Neuronal stem cell (in vitro differentiated cells): ENCODE results near the gene FAM185A.

Experiments used
- DNase-seq: peaks from one replicate; pipeline ENCODE4 v3.0.0-alpha.2; 2013; ENCODE audit warnings: low spot score
- H2AFZ ChIP-seq: one replicate; pipeline ENCODE4 v1.6.1; 2013; ENCODE audit warnings: mild to moderate bottlenecking, low read length, inconsistent platforms
- H2AK5ac ChIP-seq: 2 replicates; pipeline ENCODE4 v1.6.1; 2013; ENCODE audit warnings: low read depth, mild to moderate bottlenecking, inconsistent platforms, low read length, moderate library complexity, mixed read lengths
- H2BK120ac ChIP-seq: 2 replicates; pipeline ENCODE4 v1.6.1; 2013; ENCODE audit warnings: low read depth, mild to moderate bottlenecking, inconsistent platforms, low read length, moderate library complexity, mixed read lengths
- H2BK12ac ChIP-seq: one replicate; pipeline ENCODE4 v1.6.1; 2013; ENCODE audit warnings: low read length, inconsistent platforms
- H2BK15ac ChIP-seq: 2 replicates; pipeline ENCODE4 v1.6.1; 2013; ENCODE audit warnings: mild to moderate bottlenecking, low read length, inconsistent platforms, mixed read lengths
- H2BK5ac ChIP-seq: one replicate; pipeline ENCODE4 v1.6.1; 2013; ENCODE audit warnings: inconsistent platforms, mild to moderate bottlenecking, low read length, moderate library complexity
- H3K14ac ChIP-seq: one replicate; pipeline ENCODE4 v1.6.1; 2013; ENCODE audit warnings: low read length, inconsistent platforms
- H3K18ac ChIP-seq: 2 replicates; pipeline ENCODE4 v1.6.1; 2013; ENCODE audit warnings: low read length, inconsistent platforms
- H3K23ac ChIP-seq: 2 replicates; pipeline ENCODE4 v1.6.1; 2013; ENCODE audit warnings: low read depth, mild to moderate bottlenecking, mixed read lengths, low read length, inconsistent platforms; ENCODE audit not compliant: poor library complexity
- H3K27ac ChIP-seq: replicated peaks from 3 replicates; pipeline ENCODE4 v1.5.1; 2013; ENCODE audit warnings: low read length, inconsistent platforms
- H3K27me3 ChIP-seq, 3 experiments: 2 replicates each; pipeline ENCODE4 v1.6.1; 2013; ENCODE audit warnings: low read length in 3 of 3, mild to moderate bottlenecking in 2 of 3, inconsistent platforms in 1 of 3, low read depth in 1 of 3, mixed read lengths in 1 of 3, moderate library complexity in 1 of 3; ENCODE audit not compliant: control insufficient read depth in 3 of 3, insufficient read depth in 3 of 3
- H3K36me3 ChIP-seq, 2 donors: replicated peaks in 1 of 2; 2 replicates each; pipeline ENCODE4 v1.6.1; 2013; ENCODE audit warnings: low read length in 2 of 2; ENCODE audit not compliant: control insufficient read depth in 2 of 2, insufficient read depth in 2 of 2
- H3K4ac ChIP-seq: 2 replicates; pipeline ENCODE4 v1.6.1; 2013; ENCODE audit warnings: inconsistent platforms, mild to moderate bottlenecking, low read length, moderate library complexity
- H3K4me1 ChIP-seq, 2 donors: 1 replicate in 1 of 2; 2 replicates in 1 of 2; pipeline ENCODE4 v1.6.1; 2013; ENCODE audit warnings: low read length in 2 of 2, low read depth in 1 of 2; ENCODE audit not compliant: control insufficient read depth in 2 of 2, insufficient read depth in 1 of 2
- H3K4me2 ChIP-seq: one replicate; pipeline ENCODE4 v1.6.1; 2013; ENCODE audit warnings: mild to moderate bottlenecking, low read length, inconsistent platforms; ENCODE audit not compliant: insufficient read depth, poor library complexity, severe bottlenecking
- H3K4me3 ChIP-seq, 2 donors: 2 replicates each; pipeline ENCODE4 v1.5.1; 2013; ENCODE audit warnings: low read length in 2 of 2, mild to moderate bottlenecking in 2 of 2, inconsistent platforms in 1 of 2, moderate library complexity in 1 of 2
- H3K79me1 ChIP-seq: one replicate; pipeline ENCODE4 v1.6.1; 2013; ENCODE audit warnings: low read depth, mild to moderate bottlenecking, inconsistent platforms, low read length, moderate library complexity
- H3K9ac ChIP-seq: one replicate; pipeline ENCODE4 v1.6.1; 2013; ENCODE audit warnings: mild to moderate bottlenecking, low read depth, low read length, inconsistent platforms; ENCODE audit not compliant: poor library complexity
- H3K9me3 ChIP-seq, 2 donors: replicated peaks in 1 of 2; 2 replicates each; pipeline versions ENCODE3 to v1.6.1; 2013; ENCODE audit warnings: low read length in 2 of 2, mild to moderate bottlenecking in 2 of 2, inconsistent platforms in 1 of 2, low read depth in 1 of 2, mixed read lengths in 1 of 2, moderate library complexity in 1 of 2; ENCODE audit not compliant: control insufficient read depth in 2 of 2, insufficient read depth in 1 of 2
- H4K8ac ChIP-seq: one replicate; pipeline ENCODE4 v1.6.1; 2013; ENCODE audit warnings: low read depth, mild to moderate bottlenecking, inconsistent platforms, low read length, moderate library complexity
- H4K91ac ChIP-seq: one replicate; pipeline ENCODE4 v1.6.1; 2013; ENCODE audit warnings: low read length, low read depth, mild to moderate bottlenecking, inconsistent platforms; ENCODE audit not compliant: poor library complexity
- WGBS, 2 donors: extraction: QIAGEN DNeasy Blood & Tissue Kit; methylation state at CpG; one replicate each; pipeline ENCODE4 v1.1.7; 2013; ENCODE audit warnings: missing lambda C conversion rate in 2 of 2, mixed read lengths in 1 of 2; ENCODE audit not compliant: insufficient read length in 2 of 2, insufficient replicate concordance in 1 of 2; ENCODE audit errors: extremely low coverage in 2 of 2; 5-methylcytosine and 5-hydroxymethylcytosine counted together

The FAM185A gene

DNA sequence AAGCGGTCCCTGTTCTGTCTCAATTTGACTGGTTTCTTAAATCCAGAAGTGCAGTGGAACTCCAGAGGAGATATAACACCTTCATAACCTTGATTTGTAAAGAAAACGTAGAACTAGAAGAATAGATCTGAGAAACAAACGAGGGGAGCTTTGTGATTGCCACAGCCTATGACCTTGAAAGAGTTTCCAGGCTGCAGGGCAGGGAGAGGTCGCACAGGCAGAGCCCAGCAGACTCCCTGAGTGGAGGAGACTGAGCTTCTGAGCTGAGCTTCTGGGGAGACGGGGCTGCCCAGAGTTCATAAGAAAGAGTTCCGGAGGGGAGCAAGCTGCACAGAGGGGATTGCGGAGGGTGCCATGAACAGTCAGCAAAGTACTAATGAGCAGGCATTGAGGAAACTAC, 57.8 kb downstream of the FAM185A start:
- H3K4me2 ChIP-seq, result no peak overlapping the region
- no peak overlapping the region for H3K27ac ChIP-seq
- H3K4ac ChIP-seq, result no peak overlapping the region
- H3K79me1 ChIP-seq, result no peaks in the 10 kb centered on the region
- no peak overlapping the region for H3K4me3 ChIP-seq
- H2BK12ac ChIP-seq, result no peak overlapping the region
- no peak for DNase-seq
- H2AFZ ChIP-seq, result no peak overlapping the region
- H3K14ac ChIP-seq, result no peak overlapping the region
- H2AK5ac ChIP-seq, result no peak overlapping the region
- no peak overlapping the region for H2BK120ac ChIP-seq
- H2BK15ac ChIP-seq, result no peak overlapping the region
- H3K27me3 ChIP-seq, result no peaks in the 10 kb centered on the region
- H4K91ac ChIP-seq, result no peak overlapping the region
- WGBS, 2 donors, result no CpG with 5 or more reads among the region's 7 CpGs
- no peak overlapping the region for H3K18ac ChIP-seq
- H3K4me1 ChIP-seq, result no peaks in the 10 kb centered on the region
- H2BK5ac ChIP-seq, result no peak overlapping the region
- no peak overlapping the region for H4K8ac ChIP-seq
- no peak overlapping the region for H3K23ac ChIP-seq
- no peaks in the 10 kb centered on the region for H3K9me3 ChIP-seq
- H3K9ac ChIP-seq, result no peak overlapping the region
- H3K36me3 ChIP-seq, result peaks cover 0 to 4% of the 10 kb centered on the region in 2 donors

DNA sequence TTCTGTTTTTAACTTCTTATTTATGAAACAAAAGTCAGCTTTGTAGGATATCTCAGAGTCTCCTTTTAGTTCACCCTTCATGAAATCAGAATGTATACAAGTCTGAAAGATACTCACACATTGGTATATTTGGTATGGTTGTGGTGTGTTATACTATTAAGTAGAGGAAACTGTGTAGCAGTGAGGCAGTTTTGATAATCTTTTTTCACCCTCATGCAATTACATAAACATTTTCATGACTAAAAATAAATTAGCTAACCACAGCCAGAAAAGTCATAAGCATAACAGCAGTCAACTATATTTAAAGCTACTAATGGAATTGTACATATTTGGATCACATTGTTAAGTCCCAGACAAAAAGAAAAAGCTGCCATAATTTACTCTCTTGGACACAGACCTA, 62.1 kb downstream of the FAM185A start:
- Histone ChIP-seq H3K23ac (no peak overlapping the region), H3K79me1 (no peaks in the 10 kb centered on the region), H3K4me2 (no peak overlapping the region), H2BK12ac (no peak overlapping the region), H2AFZ (no peak overlapping the region), H3K9ac (no peak overlapping the region), H3K36me3 (peaks cover 0 to 4% of the 10 kb centered on the region in 2 donors), H3K14ac (no peak overlapping the region), H2AK5ac (no peak overlapping the region), H3K4me3 (no peak overlapping the region), H3K4ac (no peak overlapping the region), H2BK5ac (no peak overlapping the region), H3K27ac (no peak overlapping the region), H3K27me3 (no peaks in the 10 kb centered on the region), H2BK15ac (no peak overlapping the region), H4K8ac (no peak overlapping the region), H3K4me1 (no peaks in the 10 kb centered on the region), H2BK120ac (no peak overlapping the region), H3K18ac (no peak overlapping the region), H4K91ac (no peak overlapping the region), H3K9me3 (no peaks in the 10 kb centered on the region)
- DNase-seq, result no peak

DNA sequence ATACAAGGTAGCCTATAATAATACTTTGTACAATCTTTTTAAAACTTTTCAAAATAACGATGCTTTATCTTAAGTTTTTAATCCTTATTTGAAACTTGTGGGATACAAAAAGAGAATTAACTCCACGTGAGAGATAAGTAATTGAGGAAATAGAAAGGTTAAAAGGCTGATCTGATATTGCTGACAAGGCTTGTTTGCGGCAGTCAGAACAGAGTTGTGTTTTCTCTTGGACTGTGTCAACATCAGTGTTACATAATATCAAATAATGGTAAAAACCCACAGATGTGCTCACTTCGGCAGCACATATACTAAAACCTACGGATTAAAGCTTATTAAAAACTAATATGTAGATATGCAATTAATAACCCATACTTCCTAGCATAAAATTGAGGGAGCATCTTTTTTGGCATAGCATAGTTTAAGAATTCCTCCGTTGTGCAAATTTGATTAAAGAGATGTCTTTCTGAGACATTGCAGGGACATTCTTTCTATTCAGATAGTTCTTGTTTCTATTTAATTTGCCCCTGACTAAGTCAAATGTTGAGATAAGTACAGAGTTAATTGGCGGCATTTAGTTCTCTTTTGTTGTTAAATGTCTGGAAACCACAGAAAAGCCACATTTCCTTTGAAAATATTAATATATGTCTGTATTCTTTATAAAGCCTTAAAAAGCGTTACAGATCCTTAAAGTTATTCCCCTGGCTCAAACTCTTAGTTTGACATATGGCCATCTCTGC, 63.3 kb downstream of the FAM185A start:
- no peak for DNase-seq
- no peak overlapping the region for H3K14ac ChIP-seq
- H2BK12ac ChIP-seq, result no peak overlapping the region
- no peak overlapping the region for H3K4me3 ChIP-seq
- no peak overlapping the region for H3K4me2 ChIP-seq
- no peak overlapping the region for H3K27ac ChIP-seq
- H4K91ac ChIP-seq, result no peak overlapping the region
- H4K8ac ChIP-seq, result no peak overlapping the region
- no CpG with 5 or more reads among the region's 8 CpGs for WGBS, 2 donors
- no peak overlapping the region for H3K9ac ChIP-seq
- H2AK5ac ChIP-seq, result no peak overlapping the region
- H3K4me1 ChIP-seq, result no peaks in the 10 kb centered on the region
- no peaks in the 10 kb centered on the region for H3K27me3 ChIP-seq
- peaks cover 0 to 4% of the 10 kb centered on the region in 2 donors for H3K36me3 ChIP-seq
- H2AFZ ChIP-seq, result no peak overlapping the region
- H3K18ac ChIP-seq, result no peak overlapping the region
- no peaks in the 10 kb centered on the region for H3K9me3 ChIP-seq
- H3K23ac ChIP-seq, result no peak overlapping the region
- no peaks in the 10 kb centered on the region for H3K79me1 ChIP-seq
- no peak overlapping the region for H2BK15ac ChIP-seq
- H2BK5ac ChIP-seq, result no peak overlapping the region
- no peak overlapping the region for H2BK120ac ChIP-seq
- H3K4ac ChIP-seq, result no peak overlapping the region

DNA sequence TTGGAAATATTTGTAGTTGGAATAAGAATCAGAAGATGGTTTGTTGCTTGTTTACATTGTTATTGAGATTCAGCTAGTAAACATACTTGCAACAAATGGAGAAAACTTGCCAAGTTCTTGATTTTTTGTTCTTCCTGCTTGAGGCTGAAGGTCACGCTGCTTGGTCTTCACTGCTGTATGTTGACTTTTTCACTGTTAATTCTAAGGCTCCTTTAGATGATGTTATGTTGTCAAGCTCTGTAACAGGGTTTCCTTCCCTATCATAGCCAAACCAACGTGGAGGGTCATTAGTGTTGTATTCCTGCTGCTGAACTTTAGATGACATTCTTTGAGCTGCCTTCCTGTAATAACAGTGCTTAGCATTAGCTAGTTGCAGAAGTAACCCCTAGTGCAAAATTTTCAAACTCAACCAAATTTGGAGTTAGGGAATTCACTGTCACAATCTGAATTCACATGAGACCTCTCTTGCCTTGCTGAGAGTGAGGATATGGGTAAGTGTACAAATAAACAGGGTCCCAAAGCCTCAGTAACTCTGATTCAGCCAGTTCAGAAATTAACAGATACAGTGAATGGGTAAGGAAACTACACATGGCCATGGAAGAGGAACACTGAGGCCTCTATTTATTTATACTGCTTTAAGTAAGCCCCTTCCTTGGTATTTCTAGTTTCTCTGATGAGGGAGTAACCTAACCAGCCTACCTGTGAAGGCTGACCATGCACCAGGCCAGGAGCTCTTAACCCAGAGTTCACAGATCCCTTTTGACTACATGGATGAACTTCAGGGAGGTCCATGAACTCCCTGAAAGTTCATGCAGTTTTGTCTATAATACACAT, 64.6 kb downstream of the FAM185A start:
- H2BK5ac ChIP-seq, result no peak overlapping the region
- H3K4ac ChIP-seq, result no peak overlapping the region
- no peak overlapping the region for H3K4me2 ChIP-seq
- no peak overlapping the region for H2BK120ac ChIP-seq
- no peak overlapping the region for H3K27ac ChIP-seq
- no peak overlapping the region for H3K4me3 ChIP-seq
- no peak overlapping the region for H3K23ac ChIP-seq
- H4K91ac ChIP-seq, result no peak overlapping the region
- no peak overlapping the region for H2AK5ac ChIP-seq
- no peaks in the 10 kb centered on the region for H3K27me3 ChIP-seq
- no peaks in the 10 kb centered on the region for H3K79me1 ChIP-seq
- no peak overlapping the region for H2AFZ ChIP-seq
- no peak overlapping the region for H3K14ac ChIP-seq
- peaks cover 0 to 4% of the 10 kb centered on the region in 2 donors for H3K36me3 ChIP-seq
- no peak overlapping the region for H3K9ac ChIP-seq
- no peak overlapping the region for H2BK12ac ChIP-seq
- H2BK15ac ChIP-seq, result no peak overlapping the region
- no peak for DNase-seq
- WGBS, 2 donors, result no CpG with 5 or more reads among the region's 2 CpGs
- H3K9me3 ChIP-seq, result no peaks in the 10 kb centered on the region
- no peak overlapping the region for H4K8ac ChIP-seq
- H3K4me1 ChIP-seq, result no peaks in the 10 kb centered on the region
- H3K18ac ChIP-seq, result no peak overlapping the region
